Neuronal stem cell (in vitro differentiated cells): Measurements from ENCODE around the gene PFAS.

Experiments used
- DNase-seq: peaks from one replicate; pipeline ENCODE4 v3.0.0-alpha.2; 2013; ENCODE audit warnings: low spot score
- H2AFZ ChIP-seq: one replicate; pipeline ENCODE4 v1.6.1; 2013; ENCODE audit warnings: mild to moderate bottlenecking, low read length, inconsistent platforms
- H2AK5ac ChIP-seq: 2 replicates; pipeline ENCODE4 v1.6.1; 2013; ENCODE audit warnings: low read depth, mild to moderate bottlenecking, inconsistent platforms, low read length, moderate library complexity, mixed read lengths
- H2BK120ac ChIP-seq: 2 replicates; pipeline ENCODE4 v1.6.1; 2013; ENCODE audit warnings: low read depth, mild to moderate bottlenecking, inconsistent platforms, low read length, moderate library complexity, mixed read lengths
- H2BK12ac ChIP-seq: one replicate; pipeline ENCODE4 v1.6.1; 2013; ENCODE audit warnings: low read length, inconsistent platforms
- H2BK15ac ChIP-seq: 2 replicates; pipeline ENCODE4 v1.6.1; 2013; ENCODE audit warnings: mild to moderate bottlenecking, low read length, inconsistent platforms, mixed read lengths
- H2BK5ac ChIP-seq: one replicate; pipeline ENCODE4 v1.6.1; 2013; ENCODE audit warnings: inconsistent platforms, mild to moderate bottlenecking, low read length, moderate library complexity
- H3K14ac ChIP-seq: one replicate; pipeline ENCODE4 v1.6.1; 2013; ENCODE audit warnings: low read length, inconsistent platforms
- H3K18ac ChIP-seq: 2 replicates; pipeline ENCODE4 v1.6.1; 2013; ENCODE audit warnings: low read length, inconsistent platforms
- H3K23ac ChIP-seq: 2 replicates; pipeline ENCODE4 v1.6.1; 2013; ENCODE audit warnings: low read depth, mild to moderate bottlenecking, mixed read lengths, low read length, inconsistent platforms; ENCODE audit not compliant: poor library complexity
- H3K27ac ChIP-seq: replicated peaks from 3 replicates; pipeline ENCODE4 v1.5.1; 2013; ENCODE audit warnings: low read length, inconsistent platforms
- H3K27me3 ChIP-seq, 3 experiments: 2 replicates each; pipeline ENCODE4 v1.6.1; 2013; ENCODE audit warnings: low read length in 3 of 3, mild to moderate bottlenecking in 2 of 3, inconsistent platforms in 1 of 3, low read depth in 1 of 3, mixed read lengths in 1 of 3, moderate library complexity in 1 of 3; ENCODE audit not compliant: control insufficient read depth in 3 of 3, insufficient read depth in 3 of 3
- H3K36me3 ChIP-seq, 2 donors: replicated peaks in 1 of 2; 2 replicates each; pipeline ENCODE4 v1.6.1; 2013; ENCODE audit warnings: low read length in 2 of 2; ENCODE audit not compliant: control insufficient read depth in 2 of 2, insufficient read depth in 2 of 2
- H3K4ac ChIP-seq: 2 replicates; pipeline ENCODE4 v1.6.1; 2013; ENCODE audit warnings: inconsistent platforms, mild to moderate bottlenecking, low read length, moderate library complexity
- H3K4me1 ChIP-seq, 2 donors: 1 replicate in 1 of 2; 2 replicates in 1 of 2; pipeline ENCODE4 v1.6.1; 2013; ENCODE audit warnings: low read length in 2 of 2, low read depth in 1 of 2; ENCODE audit not compliant: control insufficient read depth in 2 of 2, insufficient read depth in 1 of 2
- H3K4me2 ChIP-seq: one replicate; pipeline ENCODE4 v1.6.1; 2013; ENCODE audit warnings: mild to moderate bottlenecking, low read length, inconsistent platforms; ENCODE audit not compliant: insufficient read depth, poor library complexity, severe bottlenecking
- H3K4me3 ChIP-seq, 2 donors: 2 replicates each; pipeline ENCODE4 v1.5.1; 2013; ENCODE audit warnings: low read length in 2 of 2, mild to moderate bottlenecking in 2 of 2, inconsistent platforms in 1 of 2, moderate library complexity in 1 of 2
- H3K79me1 ChIP-seq: one replicate; pipeline ENCODE4 v1.6.1; 2013; ENCODE audit warnings: low read depth, mild to moderate bottlenecking, inconsistent platforms, low read length, moderate library complexity
- H3K9ac ChIP-seq: one replicate; pipeline ENCODE4 v1.6.1; 2013; ENCODE audit warnings: mild to moderate bottlenecking, low read depth, low read length, inconsistent platforms; ENCODE audit not compliant: poor library complexity
- H3K9me3 ChIP-seq, 2 donors: replicated peaks in 1 of 2; 2 replicates each; pipeline versions ENCODE3 to v1.6.1; 2013; ENCODE audit warnings: low read length in 2 of 2, mild to moderate bottlenecking in 2 of 2, inconsistent platforms in 1 of 2, low read depth in 1 of 2, mixed read lengths in 1 of 2, moderate library complexity in 1 of 2; ENCODE audit not compliant: control insufficient read depth in 2 of 2, insufficient read depth in 1 of 2
- H4K8ac ChIP-seq: one replicate; pipeline ENCODE4 v1.6.1; 2013; ENCODE audit warnings: low read depth, mild to moderate bottlenecking, inconsistent platforms, low read length, moderate library complexity
- H4K91ac ChIP-seq: one replicate; pipeline ENCODE4 v1.6.1; 2013; ENCODE audit warnings: low read length, low read depth, mild to moderate bottlenecking, inconsistent platforms; ENCODE audit not compliant: poor library complexity
- WGBS, 2 donors: extraction: QIAGEN DNeasy Blood & Tissue Kit; methylation state at CpG; one replicate each; pipeline ENCODE4 v1.1.7; 2013; ENCODE audit warnings: missing lambda C conversion rate in 2 of 2, mixed read lengths in 1 of 2; ENCODE audit not compliant: insufficient read length in 2 of 2, insufficient replicate concordance in 1 of 2; ENCODE audit errors: extremely low coverage in 2 of 2; 5-methylcytosine and 5-hydroxymethylcytosine counted together

PFAS gene

DNA sequence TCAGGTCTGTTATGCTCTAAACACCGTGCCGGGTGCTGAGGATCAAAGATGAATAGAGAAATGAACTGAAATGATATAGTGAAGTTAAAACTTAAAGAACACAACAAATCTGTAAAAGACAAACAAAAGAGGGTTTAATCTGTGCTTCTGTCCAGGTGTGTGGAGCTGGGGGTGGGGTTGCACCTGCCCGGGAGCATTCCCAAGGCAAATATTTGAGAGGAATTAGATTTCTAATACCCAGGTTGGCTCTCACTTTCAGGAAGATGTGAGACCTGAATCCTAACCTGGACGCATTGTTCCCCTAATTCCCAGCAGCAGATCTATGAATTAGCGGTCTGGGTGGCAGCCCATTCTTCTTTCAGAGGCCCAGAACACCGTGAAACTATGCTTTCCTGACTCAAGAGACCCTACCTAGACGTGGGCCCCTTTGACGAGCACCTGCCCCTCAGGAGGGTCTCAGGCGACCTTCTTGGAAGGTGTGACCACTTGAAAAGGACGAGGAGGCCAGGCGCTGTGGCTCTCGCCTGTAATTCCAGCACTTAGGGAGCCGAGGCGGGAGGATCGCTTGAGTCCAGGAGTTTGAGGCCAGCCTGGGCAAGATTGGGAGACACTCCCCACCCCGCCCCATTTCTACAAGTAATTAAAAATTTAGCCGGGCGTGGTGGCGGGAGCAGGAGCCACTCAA lies 38.7 kb downstream of the PFAS start:
- H3K4me2 ChIP-seq = peak overlapping the region; percentile 95
- no peak overlapping the region for H3K23ac ChIP-seq
- peak overlapping the region; percentile 92 for H3K9ac ChIP-seq
- no peak overlapping the region for H3K27ac ChIP-seq
- peak overlapping the region; percentile 99 for H2AFZ ChIP-seq
- H3K4me3 ChIP-seq = peak overlapping the region; percentile 87 to 97
- no peak overlapping the region for H2BK12ac ChIP-seq
- no peak overlapping the region for H2AK5ac ChIP-seq
- peak overlapping the region; percentile 72 for H3K18ac ChIP-seq
- peaks cover 8 to 10% of the 10 kb centered on the region in 2 donors for H3K4me1 ChIP-seq
- H3K4ac ChIP-seq = no peak overlapping the region
- H2BK120ac ChIP-seq = no peak overlapping the region
- H4K8ac ChIP-seq = no peak overlapping the region
- H2BK5ac ChIP-seq = peak overlapping the region; percentile 72
- DNase-seq = no peak
- H3K36me3 ChIP-seq = peaks cover 1 to 4% of the 10 kb centered on the region in 2 donors
- no peak overlapping the region for H3K14ac ChIP-seq
- H2BK15ac ChIP-seq = no peak overlapping the region
- no peak overlapping the region for H4K91ac ChIP-seq
- H3K27me3 ChIP-seq = no peaks in the 10 kb centered on the region
- peaks cover 4% of the 10 kb centered on the region for H3K79me1 ChIP-seq
- no peaks in the 10 kb centered on the region for H3K9me3 ChIP-seq
- no CpG with 5 or more reads among the region's 19 CpGs for WGBS, 2 donors

DNA sequence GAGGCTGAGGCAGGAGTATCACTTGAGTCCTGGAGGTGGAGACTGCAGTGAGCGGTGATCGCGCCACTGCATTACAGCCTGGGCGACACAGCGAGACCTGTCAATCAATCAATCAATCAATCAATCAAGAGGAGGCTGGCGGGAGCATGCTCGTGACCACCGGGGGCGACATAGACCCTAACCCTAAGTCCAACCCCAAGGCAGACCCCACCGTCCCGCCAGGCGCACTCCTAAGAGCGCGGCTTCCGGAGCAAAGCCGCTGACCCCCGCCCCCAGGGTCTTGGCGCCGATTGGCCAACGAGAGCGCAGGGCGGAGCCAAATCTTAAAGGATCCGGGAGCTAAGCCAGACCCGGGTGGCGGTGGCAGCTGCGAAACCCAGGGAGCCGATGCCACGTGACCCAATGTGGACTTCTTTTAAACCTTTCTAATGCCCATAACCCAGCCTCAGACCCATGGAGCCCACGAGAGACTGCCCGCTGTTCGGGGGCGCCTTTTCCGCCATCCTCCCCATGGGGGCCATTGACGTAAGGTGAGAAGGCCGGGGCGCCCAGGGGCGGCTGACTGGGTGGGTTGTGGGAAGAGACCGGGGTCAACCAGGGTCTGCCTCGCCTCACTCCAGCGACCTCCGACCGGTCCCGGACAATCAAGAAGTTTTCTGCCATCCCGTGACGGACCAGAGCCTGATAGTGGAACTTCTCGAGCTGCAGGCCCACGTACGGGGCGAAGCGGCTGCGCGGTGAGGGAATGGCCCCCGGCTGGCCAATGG lies 39.4 kb downstream of the PFAS start, which contains the start of gene RANGRF:
Gene RANGRF, plus strand, starts transcription at position 335 of the 767 bp plus-strand sequence. Its CDS starts 119 bp downstream, at position 454.
- H2BK5ac ChIP-seq = peak within 1 kb of the TSS; percentile 88
- H3K4me1 ChIP-seq = peaks cover 8 to 10% of the 10 kb centered on the region in 2 donors
- H3K23ac ChIP-seq = peak within 1 kb of the TSS; percentile 94
- H4K91ac ChIP-seq = no peak within 1 kb of the TSS
- H3K9ac ChIP-seq = peak within 1 kb of the TSS; percentile 92
- peak within 1 kb of the TSS; percentile 50 for H2AK5ac ChIP-seq
- H3K4me2 ChIP-seq = peak within 1 kb of the TSS; percentile 95
- peak within 1 kb of the TSS; percentile 87 for H3K4ac ChIP-seq
- H3K36me3 ChIP-seq = peaks cover 1 to 4% of the 10 kb centered on the region in 2 donors
- no peaks in the 10 kb centered on the region for H3K27me3 ChIP-seq
- WGBS, 2 donors = no CpG with 5 or more reads among the region's 53 CpGs
- H2BK12ac ChIP-seq = no peak within 1 kb of the TSS
- peak; percentile 81 for DNase-seq
- H3K14ac ChIP-seq = peak within 1 kb of the TSS; percentile 92
- peak within 1 kb of the TSS; percentile 83 for H2BK15ac ChIP-seq
- no peak within 1 kb of the TSS for H2BK120ac ChIP-seq
- no peaks in the 10 kb centered on the region for H3K9me3 ChIP-seq
- H3K4me3 ChIP-seq = peak within 1 kb of the TSS; percentile 87 to 97
- peak within 1 kb of the TSS; percentile 99 for H2AFZ ChIP-seq
- H3K79me1 ChIP-seq = peaks cover 4% of the 10 kb centered on the region
- H4K8ac ChIP-seq = no peak within 1 kb of the TSS
- H3K18ac ChIP-seq = peak within 1 kb of the TSS; percentile 96
- H3K27ac ChIP-seq = peak within 1 kb of the TSS; percentile 74

DNA sequence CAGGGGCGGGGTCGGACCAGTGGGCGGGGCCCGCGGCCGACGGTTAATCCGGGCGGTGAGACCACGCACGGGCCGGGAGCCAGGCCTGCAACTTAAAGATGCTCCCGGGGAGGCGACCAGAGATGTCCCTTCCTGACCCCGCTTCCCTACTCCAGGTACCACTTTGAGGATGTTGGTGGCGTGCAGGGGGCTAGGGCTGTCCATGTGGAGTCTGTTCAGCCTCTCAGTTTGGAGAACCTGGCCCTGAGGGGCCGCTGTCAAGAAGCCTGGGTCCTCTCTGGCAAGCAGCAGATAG lies 40.0 kb downstream of the PFAS start:
- H3K36me3 ChIP-seq = peaks cover 1 to 4% of the 10 kb centered on the region in 2 donors
- H2AK5ac ChIP-seq = peak overlapping the region; percentile 33
- peaks cover 4% of the 10 kb centered on the region for H3K79me1 ChIP-seq
- H2BK12ac ChIP-seq = no peak overlapping the region
- H3K27me3 ChIP-seq = no peaks in the 10 kb centered on the region
- peak overlapping the region; percentile 95 for H3K4me2 ChIP-seq
- no peak overlapping the region for H3K27ac ChIP-seq
- peak overlapping the region; percentile 99 for H2AFZ ChIP-seq
- peak overlapping the region; percentile 93 for H3K18ac ChIP-seq
- no peak overlapping the region for H4K8ac ChIP-seq
- H3K9me3 ChIP-seq = no peaks in the 10 kb centered on the region
- peak overlapping the region; percentile 87 for H3K4ac ChIP-seq
- H2BK120ac ChIP-seq = no peak overlapping the region
- peak overlapping the region; percentile 83 for H2BK15ac ChIP-seq
- H2BK5ac ChIP-seq = peak overlapping the region; percentile 88
- H3K23ac ChIP-seq = peak overlapping the region; percentile 94
- no peak overlapping the region for H4K91ac ChIP-seq
- H3K9ac ChIP-seq = peak overlapping the region; percentile 79
- no peak for DNase-seq
- peak overlapping the region; percentile 87 to 97 for H3K4me3 ChIP-seq
- whole genome bisulfite sequencing, 2 donors = no CpG with 5 or more reads among the region's 17 CpGs
- H3K14ac ChIP-seq = peak overlapping the region; percentile 92
- peaks cover 8 to 10% of the 10 kb centered on the region in 2 donors for H3K4me1 ChIP-seq

GRCh38 chr17:8290043-8290442 lies 41.0 kb downstream of the PFAS start:
- Histone ChIP-seq H3K27ac (no peak overlapping the region), H3K4me2 (no peak overlapping the region), H3K36me3 (peaks cover 1 to 4% of the 10 kb centered on the region in 2 donors), H2AFZ (no peak overlapping the region), H2BK12ac (no peak overlapping the region), H2AK5ac (no peak overlapping the region), H3K4me1 (peaks cover 12 to 15% of the 10 kb centered on the region in 2 donors), H3K79me1 (peaks cover 4% of the 10 kb centered on the region), H3K4ac (no peak overlapping the region), H3K23ac (no peak overlapping the region), H4K91ac (no peak overlapping the region), H2BK5ac (no peak overlapping the region), H3K18ac (no peak overlapping the region), H3K4me3 (no peak overlapping the region), H3K27me3 (no peaks in the 10 kb centered on the region), H3K14ac (no peak overlapping the region), H3K9ac (no peak overlapping the region), H2BK15ac (no peak overlapping the region), H3K9me3 (no peaks in the 10 kb centered on the region), H2BK120ac (no peak overlapping the region), H4K8ac (no peak overlapping the region)
- WGBS, 2 donors = no CpG with 5 or more reads among the region's 3 CpGs
- DNase-seq = no peak
